Gastroesophageal sphincter (tissue), 3 donors: Measurements from ENCODE around the gene GABRR3.

Source experiments
- CTCF ChIP-seq, 4 experiments: fragments of 200-600 bp in 2 of 4; fragments of 450-650 bp in 2 of 4; sonication (generic) in 1 of 4; IDR thresholded peaks; one replicate each; pipeline ENCODE4 v1.5.1; 2017 to 2019; ENCODE audit warnings: antibody characterized with exemption in 4 of 4, mild to moderate bottlenecking in 2 of 4, moderate library complexity in 2 of 4
- EP300 ChIP-seq: sonication (generic); formaldehyde crosslinking; IDR thresholded peaks from one replicate; pipeline ENCODE4 v1.6.1; 2017; ENCODE audit warnings: antibody characterized with exemption, mild to moderate bottlenecking
- POLR2A ChIP-seq, 2 donors: fragments of 450-650 bp; IDR thresholded peaks; one replicate each; pipeline ENCODE4 v1.6.1; 2017; ENCODE audit warnings: antibody characterized with exemption in 2 of 2, mild to moderate bottlenecking in 2 of 2, moderate library complexity in 1 of 2
- POLR2AphosphoS5 ChIP-seq: sonication (generic); formaldehyde crosslinking; IDR thresholded peaks from one replicate; pipeline ENCODE4 v1.6.1; 2017; ENCODE audit warnings: antibody characterized with exemption

GRCh38 chr3:98008855-98009254 is 26.3 kb downstream of the GABRR3 start:
- TF ChIP-seq POLR2AphosphoS5 (no peak), POLR2A (IDR thresholded peaks at IDR 0.05) (no peak), CTCF (IDR thresholded peaks at IDR 0.05) (no peak), EP300 (no peak)
